GM12892 (cell line): ENCODE data around the gene REPIN1.
A peak's percentile ranks its signal among the peaks of the same experiment; 100 is the strongest.

Source experiments
- POLR2A ChIP-seq: IDR thresholded peaks from 2 replicates; pipeline ENCODE4 v1.6.1; 2011; ENCODE audit warnings: low read depth, low read length, control low read depth
- POLR2AphosphoS5 ChIP-seq: IDR thresholded peaks from 2 replicates; pipeline ENCODE4 v1.6.1; 2011; ENCODE audit warnings: low read depth, low read length, control low read depth

GRCh38 chr7:150322833-150323681 is 45.6 kb upstream of the REPIN1 start, which contains the start of the genes ACTR3C and LRRC61:
- peak; percentile 89 for TF ChIP-seq POLR2A
- peak; percentile 81 for TF ChIP-seq POLR2AphosphoS5
